HUES6 (cell line): ENCODE data around the gene PCBP1.
"Not testable (repeated sequence)": the region's sequence is repeated elsewhere in the genome, so short reads cannot be mapped to it uniquely, and the experiment has no call there.

Experiments used
- H3K27ac ChIP-seq: 2 replicates; pipeline ENCODE4 v1.7.0; 2013; ENCODE audit warnings: low read depth, mild to moderate bottlenecking, low read length, inconsistent platforms
- H3K27me3 ChIP-seq: 2 replicates; pipeline ENCODE4 v1.6.1; 2013; ENCODE audit warnings: low read length; ENCODE audit not compliant: control insufficient read depth, insufficient read depth
- H3K36me3 ChIP-seq: 2 replicates; pipeline ENCODE4 v1.6.1; 2013; ENCODE audit warnings: low read length; ENCODE audit not compliant: control insufficient read depth, insufficient read depth
- H3K4me1 ChIP-seq: 2 replicates; pipeline ENCODE4 v1.6.1; 2013; ENCODE audit warnings: low read length; ENCODE audit not compliant: control insufficient read depth, insufficient read depth
- H3K4me3 ChIP-seq: 2 replicates; pipeline ENCODE4 v1.5.1; 2013; ENCODE audit warnings: low read depth, low read length
- H3K9ac ChIP-seq: one replicate; pipeline ENCODE4 v1.6.1; 2013; ENCODE audit warnings: mild to moderate bottlenecking, low read length
- H3K9me3 ChIP-seq: 2 replicates; pipeline ENCODE4 v1.6.1; 2013; ENCODE audit warnings: low read depth, low read length; ENCODE audit not compliant: control insufficient read depth, insufficient read depth

PCBP1 gene

GRCh38 chr2:70118798-70119454 lies 31.6 kb downstream of the PCBP1 start:
- H3K9me3 ChIP-seq, result no peaks in the 10 kb centered on the region
- H3K4me1 ChIP-seq, result peaks cover 45% of the 10 kb centered on the region
- peak overlapping the region; percentile 47 for H3K9ac ChIP-seq
- H3K36me3 ChIP-seq, result no peaks in the 10 kb centered on the region
- peak overlapping the region; percentile 39 for H3K27ac ChIP-seq
- H3K4me3 ChIP-seq, result 0 out of 2 replicates have a peak overlapping the region, but pooled peaks have one; percentile 26
- no peaks in the 10 kb centered on the region for H3K27me3 ChIP-seq

- H3K27ac ChIP-seq, result no peak overlapping the region
- H3K36me3 ChIP-seq, result no peaks in the 10 kb centered on the region
- H3K4me1 ChIP-seq, result peaks cover 35% of the 10 kb centered on the region
- H3K9me3 ChIP-seq, result no peaks in the 10 kb centered on the region
- no peak overlapping the region for H3K9ac ChIP-seq
- H3K4me3 ChIP-seq, result no peak overlapping the region
- H3K27me3 ChIP-seq, result no peaks in the 10 kb centered on the region
Observed at GRCh38 chr2:70121627-70122372, 34.5 kb downstream of the PCBP1 start.

GRCh38 chr2:70122470-70122869 lies 35.2 kb downstream of the PCBP1 start:
- Histone ChIP-seq H3K4me1 (peaks cover 39% of the 10 kb centered on the region), H3K27me3 (no peaks in the 10 kb centered on the region), H3K9ac (no peak overlapping the region), H3K27ac (no peak overlapping the region), H3K4me3 (no peak overlapping the region), H3K36me3 (no peaks in the 10 kb centered on the region), H3K9me3 (no peaks in the 10 kb centered on the region)

GRCh38 chr2:70123051-70123828 lies 36.0 kb downstream of the PCBP1 start:
- H3K36me3 ChIP-seq, result no peaks in the 10 kb centered on the region
- peak overlapping the region; percentile 71 for H3K4me3 ChIP-seq
- H3K9me3 ChIP-seq, result no peaks in the 10 kb centered on the region
- H3K4me1 ChIP-seq, result peaks cover 45% of the 10 kb centered on the region
- H3K9ac ChIP-seq, result peak overlapping the region; percentile 100
- H3K27me3 ChIP-seq, result no peaks in the 10 kb centered on the region
- peak overlapping the region; percentile 100 for H3K27ac ChIP-seq

GRCh38 chr2:70123829-70124116 lies 36.5 kb downstream of the PCBP1 start:
- Histone ChIP-seq H3K27ac (peak overlapping the region; percentile 100), H3K9ac (peak overlapping the region; percentile 100), H3K36me3 (no peaks in the 10 kb centered on the region), H3K9me3 (no peaks in the 10 kb centered on the region), H3K4me1 (peaks cover 41% of the 10 kb centered on the region), H3K4me3 (peak overlapping the region; percentile 71), H3K27me3 (no peaks in the 10 kb centered on the region)

- Histone ChIP-seq H3K4me1 (peaks cover 35% of the 10 kb centered on the region), H3K27me3 (no peaks in the 10 kb centered on the region), H3K9me3 (no peaks in the 10 kb centered on the region), H3K9ac (peak overlapping the region; percentile 100), H3K27ac (peak overlapping the region; percentile 100), H3K4me3 (peak overlapping the region; percentile 71), H3K36me3 (no peaks in the 10 kb centered on the region)
Observed at GRCh38 chr2:70124983-70125480, 37.8 kb downstream of the PCBP1 start.

GRCh38 chr2:70125498-70125898 lies 38.2 kb downstream of the PCBP1 start:
- H3K4me3 ChIP-seq, result peak overlapping the region; percentile 71
- peaks cover 35% of the 10 kb centered on the region for H3K4me1 ChIP-seq
- peak overlapping the region; percentile 100 for H3K9ac ChIP-seq
- no peaks in the 10 kb centered on the region for H3K9me3 ChIP-seq
- H3K27ac ChIP-seq, result peak overlapping the region; percentile 100
- no peaks in the 10 kb centered on the region for H3K36me3 ChIP-seq
- no peaks in the 10 kb centered on the region for H3K27me3 ChIP-seq

- H3K4me3 ChIP-seq, result no peak overlapping the region
- H3K27me3 ChIP-seq, result no peaks in the 10 kb centered on the region
- H3K36me3 ChIP-seq, result no peaks in the 10 kb centered on the region
- no peak overlapping the region for H3K27ac ChIP-seq
- H3K4me1 ChIP-seq, result peaks cover 32% of the 10 kb centered on the region
- no peaks in the 10 kb centered on the region for H3K9me3 ChIP-seq
- no peak overlapping the region for H3K9ac ChIP-seq
Observed at GRCh38 chr2:70126413-70126812, 39.1 kb downstream of the PCBP1 start.

- no peaks in the 10 kb centered on the region for H3K36me3 ChIP-seq
- peaks cover 32% of the 10 kb centered on the region for H3K4me1 ChIP-seq
- no peaks in the 10 kb centered on the region for H3K9me3 ChIP-seq
- H3K27ac ChIP-seq, result no peak overlapping the region
- no peak overlapping the region for H3K4me3 ChIP-seq
- H3K9ac ChIP-seq, result no peak overlapping the region
- H3K27me3 ChIP-seq, result no peaks in the 10 kb centered on the region
Observed at GRCh38 chr2:70128005-70128404, 40.7 kb downstream of the PCBP1 start.

- H3K4me3 ChIP-seq, H3K36me3 ChIP-seq, H3K27me3 ChIP-seq, H3K9ac ChIP-seq, H3K27ac ChIP-seq, H3K9me3 ChIP-seq: not testable (repeated sequence)
- H3K4me1 ChIP-seq, result peaks cover 28% of the 10 kb centered on the region
Observed at GRCh38 chr2:70131344-70132143, 44.3 kb downstream of the PCBP1 start.
